Panc1 (cell line): ENCODE results near the gene ANG.

ENCODE experiments used
- POLR2AphosphoS5 ChIP-seq: IDR thresholded peaks from 2 replicates; pipeline ENCODE4 v1.6.1; 2012; ENCODE audit warnings: mild to moderate bottlenecking, low read depth, low read length, moderate library complexity
- SIN3A ChIP-seq: IDR thresholded peaks from 2 replicates; pipeline ENCODE4 v1.6.1; 2012; ENCODE audit warnings: low read depth, mild to moderate bottlenecking, low read length, moderate library complexity, borderline replicate concordance; ENCODE audit not compliant: insufficient read depth
- TCF7L2 ChIP-seq: IDR thresholded peaks from 2 replicates; pipeline ENCODE4 v1.6.1; 2011; ENCODE audit warnings: mild to moderate bottlenecking, low read depth, low read length, inconsistent platforms
- TF ChIP-seq, protein P1 (sequence below): fragments of 450-650 bp; IDR thresholded peaks from 2 replicates; pipeline ENCODE4 v1.5.1; 2017; ENCODE audit warnings: mild to moderate bottlenecking
- TF ChIP-seq, protein P2 (sequence below), 2 experiments: IDR thresholded peaks; 2 replicates each; pipeline ENCODE4 v1.6.1; 2011 to 2012; ENCODE audit warnings: low read depth in 2 of 2, control low read depth in 1 of 2, low read length in 1 of 2, mild to moderate bottlenecking in 1 of 2, moderate library complexity in 1 of 2; ENCODE audit not compliant: insufficient read depth in 1 of 2

DNA sequence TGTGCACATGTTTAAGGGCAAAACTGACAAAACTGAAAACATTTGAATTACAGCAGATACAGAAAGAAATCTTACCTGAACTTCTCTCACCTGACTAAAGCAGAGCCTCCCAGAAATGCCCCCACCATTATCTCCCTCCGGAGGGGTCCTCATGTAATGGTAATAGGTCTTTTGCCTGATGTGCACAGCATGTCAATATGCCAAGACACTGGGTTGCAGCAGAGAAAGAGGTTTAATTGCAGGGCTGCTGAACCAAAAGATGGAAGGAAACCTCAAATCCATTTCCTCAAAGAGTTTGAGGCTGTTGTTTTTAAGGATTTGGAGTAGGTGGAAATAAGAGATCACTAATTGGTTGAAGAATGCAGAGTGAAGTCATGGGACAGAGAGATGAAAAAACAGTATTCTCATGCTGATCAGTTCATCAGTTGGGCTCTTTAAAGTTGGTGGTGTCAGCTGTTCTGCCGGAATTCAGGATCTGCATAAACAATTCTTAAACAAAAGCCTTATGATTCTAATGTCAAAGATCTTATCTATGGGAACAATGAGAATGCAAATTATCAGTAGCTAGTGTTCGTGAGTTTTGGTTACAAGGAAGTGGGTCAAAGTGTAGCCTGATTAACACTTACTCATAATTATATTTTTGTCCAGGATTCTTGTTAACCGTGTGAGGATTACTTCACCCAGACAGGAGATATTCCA lies 18.2 kb downstream of the ANG start:
- TF ChIP-seq, protein P1, sequence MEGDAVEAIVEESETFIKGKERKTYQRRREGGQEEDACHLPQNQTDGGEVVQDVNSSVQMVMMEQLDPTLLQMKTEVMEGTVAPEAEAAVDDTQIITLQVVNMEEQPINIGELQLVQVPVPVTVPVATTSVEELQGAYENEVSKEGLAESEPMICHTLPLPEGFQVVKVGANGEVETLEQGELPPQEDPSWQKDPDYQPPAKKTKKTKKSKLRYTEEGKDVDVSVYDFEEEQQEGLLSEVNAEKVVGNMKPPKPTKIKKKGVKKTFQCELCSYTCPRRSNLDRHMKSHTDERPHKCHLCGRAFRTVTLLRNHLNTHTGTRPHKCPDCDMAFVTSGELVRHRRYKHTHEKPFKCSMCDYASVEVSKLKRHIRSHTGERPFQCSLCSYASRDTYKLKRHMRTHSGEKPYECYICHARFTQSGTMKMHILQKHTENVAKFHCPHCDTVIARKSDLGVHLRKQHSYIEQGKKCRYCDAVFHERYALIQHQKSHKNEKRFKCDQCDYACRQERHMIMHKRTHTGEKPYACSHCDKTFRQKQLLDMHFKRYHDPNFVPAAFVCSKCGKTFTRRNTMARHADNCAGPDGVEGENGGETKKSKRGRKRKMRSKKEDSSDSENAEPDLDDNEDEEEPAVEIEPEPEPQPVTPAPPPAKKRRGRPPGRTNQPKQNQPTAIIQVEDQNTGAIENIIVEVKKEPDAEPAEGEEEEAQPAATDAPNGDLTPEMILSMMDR = no peak
- TF ChIP-seq POLR2AphosphoS5 = no peak
- TF ChIP-seq, protein P2, sequence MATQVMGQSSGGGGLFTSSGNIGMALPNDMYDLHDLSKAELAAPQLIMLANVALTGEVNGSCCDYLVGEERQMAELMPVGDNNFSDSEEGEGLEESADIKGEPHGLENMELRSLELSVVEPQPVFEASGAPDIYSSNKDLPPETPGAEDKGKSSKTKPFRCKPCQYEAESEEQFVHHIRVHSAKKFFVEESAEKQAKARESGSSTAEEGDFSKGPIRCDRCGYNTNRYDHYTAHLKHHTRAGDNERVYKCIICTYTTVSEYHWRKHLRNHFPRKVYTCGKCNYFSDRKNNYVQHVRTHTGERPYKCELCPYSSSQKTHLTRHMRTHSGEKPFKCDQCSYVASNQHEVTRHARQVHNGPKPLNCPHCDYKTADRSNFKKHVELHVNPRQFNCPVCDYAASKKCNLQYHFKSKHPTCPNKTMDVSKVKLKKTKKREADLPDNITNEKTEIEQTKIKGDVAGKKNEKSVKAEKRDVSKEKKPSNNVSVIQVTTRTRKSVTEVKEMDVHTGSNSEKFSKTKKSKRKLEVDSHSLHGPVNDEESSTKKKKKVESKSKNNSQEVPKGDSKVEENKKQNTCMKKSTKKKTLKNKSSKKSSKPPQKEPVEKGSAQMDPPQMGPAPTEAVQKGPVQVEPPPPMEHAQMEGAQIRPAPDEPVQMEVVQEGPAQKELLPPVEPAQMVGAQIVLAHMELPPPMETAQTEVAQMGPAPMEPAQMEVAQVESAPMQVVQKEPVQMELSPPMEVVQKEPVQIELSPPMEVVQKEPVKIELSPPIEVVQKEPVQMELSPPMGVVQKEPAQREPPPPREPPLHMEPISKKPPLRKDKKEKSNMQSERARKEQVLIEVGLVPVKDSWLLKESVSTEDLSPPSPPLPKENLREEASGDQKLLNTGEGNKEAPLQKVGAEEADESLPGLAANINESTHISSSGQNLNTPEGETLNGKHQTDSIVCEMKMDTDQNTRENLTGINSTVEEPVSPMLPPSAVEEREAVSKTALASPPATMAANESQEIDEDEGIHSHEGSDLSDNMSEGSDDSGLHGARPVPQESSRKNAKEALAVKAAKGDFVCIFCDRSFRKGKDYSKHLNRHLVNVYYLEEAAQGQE (IDR thresholded peaks at IDR 0.05; ENCODE audit: insufficient read depth in 1 of 2, low read depth in 2 of 2, low read length in 1 of 2) = no peak
- TF ChIP-seq SIN3A = no peak
- no peak for TF ChIP-seq TCF7L2
